Right ventricle myocardium superior (tissue), 1 donor: ENCODE measurements around the gene MT1F. TPM values are rescaled to one million over a fixed set of nuclear protein-coding genes. Genes with fewer than 3 reads are reported as not detected.
"Not testable (repeated sequence)": the region's sequence is repeated elsewhere in the genome, so short reads cannot be mapped to it uniquely, and the experiment has no call there.

ENCODE experiments used
- ATAC-seq: fragments of 200-7000 bp; cut with Tn5 transposase; one replicate; pipeline ENCODE4 v1.9.1; 2020; ENCODE audit warnings: mild to moderate bottlenecking; ENCODE audit not compliant: poor library complexity
- DNase-seq: peaks from one replicate; pipeline ENCODE4 v3.0.0-alpha.2; 2020
- intact Hi-C: fragments of 100-400 bp; cut with DNase I; formaldehyde crosslinking; loops from one replicate; pipeline ENCODE4 v1.11.2; 2022
- total RNA-seq: library from RNA; stranded (reverse); fragmentation: NEBNext Ultra II Directional; extraction: Animal tissue kit (Norgen Biotek cat#: 25700); gene quantifications from one replicate; pipeline ENCODE4 v1.2.1, GENCODE V29; 2021
- donor health status: DM: no; HTN: yes; CAD: no; lungs with severe emphysema.

MT1F gene
- total RNA-seq, 1 donor from 2014 or later, result 2.1 TPM

DNA sequence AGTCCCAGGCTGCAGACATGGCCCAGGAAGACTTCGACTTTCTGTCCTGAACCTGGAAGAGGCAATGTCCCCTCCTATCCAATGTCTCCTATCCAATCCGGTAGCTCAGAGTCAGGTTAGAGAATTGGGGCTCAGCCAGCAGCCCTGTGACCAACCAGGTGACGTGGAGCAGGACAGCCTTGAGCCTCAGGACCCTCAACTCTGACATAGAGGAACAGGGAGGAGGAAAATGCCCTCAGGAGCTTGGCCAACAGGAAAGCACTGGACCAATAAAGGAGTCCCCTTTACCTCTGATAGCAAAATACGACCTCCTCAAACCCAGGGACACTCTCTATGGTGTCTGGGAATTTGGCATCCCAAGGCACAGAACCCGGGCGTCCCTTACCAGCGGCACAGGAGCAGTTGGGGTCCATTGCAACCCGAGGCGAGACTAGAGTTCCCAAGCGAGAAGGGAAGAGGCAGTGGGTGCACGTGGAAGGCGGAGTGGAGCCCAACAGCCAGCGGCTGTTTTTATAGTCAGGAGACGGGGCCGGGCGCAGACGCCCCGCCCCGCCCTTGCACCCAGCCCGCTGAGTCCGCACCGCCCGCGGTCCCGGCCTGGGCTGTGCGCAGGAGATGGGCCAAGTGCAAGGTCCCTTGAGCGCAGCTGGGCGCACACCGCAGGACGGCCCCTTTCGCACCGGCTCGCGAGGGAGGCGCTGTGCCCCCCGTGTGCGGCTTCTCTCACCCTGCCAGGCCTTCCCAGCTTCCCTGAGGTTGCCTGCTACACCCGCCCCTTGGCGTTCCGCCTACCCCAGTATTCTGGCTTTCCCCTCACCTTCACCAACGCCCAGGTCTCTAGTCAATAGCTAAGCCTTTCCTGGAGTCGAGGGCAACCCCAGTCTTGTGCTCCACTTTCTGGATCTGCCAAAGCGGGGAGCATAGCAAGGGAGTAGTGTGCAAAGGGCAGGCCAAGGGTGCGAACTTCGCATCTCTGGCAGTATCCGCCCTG is 10.1 kb downstream of the MT1F start, which contains the start of gene MT1G:
Gene MT1G, minus strand, starts transcription at position 485 of the 991 bp plus-strand sequence. Its CDS starts 72 bp downstream, at position 413.
- intact Hi-C loops, result no loop called here
- DNase-seq, result peak; percentile 74
- ATAC-seq, result peak; percentile 93

DNA sequence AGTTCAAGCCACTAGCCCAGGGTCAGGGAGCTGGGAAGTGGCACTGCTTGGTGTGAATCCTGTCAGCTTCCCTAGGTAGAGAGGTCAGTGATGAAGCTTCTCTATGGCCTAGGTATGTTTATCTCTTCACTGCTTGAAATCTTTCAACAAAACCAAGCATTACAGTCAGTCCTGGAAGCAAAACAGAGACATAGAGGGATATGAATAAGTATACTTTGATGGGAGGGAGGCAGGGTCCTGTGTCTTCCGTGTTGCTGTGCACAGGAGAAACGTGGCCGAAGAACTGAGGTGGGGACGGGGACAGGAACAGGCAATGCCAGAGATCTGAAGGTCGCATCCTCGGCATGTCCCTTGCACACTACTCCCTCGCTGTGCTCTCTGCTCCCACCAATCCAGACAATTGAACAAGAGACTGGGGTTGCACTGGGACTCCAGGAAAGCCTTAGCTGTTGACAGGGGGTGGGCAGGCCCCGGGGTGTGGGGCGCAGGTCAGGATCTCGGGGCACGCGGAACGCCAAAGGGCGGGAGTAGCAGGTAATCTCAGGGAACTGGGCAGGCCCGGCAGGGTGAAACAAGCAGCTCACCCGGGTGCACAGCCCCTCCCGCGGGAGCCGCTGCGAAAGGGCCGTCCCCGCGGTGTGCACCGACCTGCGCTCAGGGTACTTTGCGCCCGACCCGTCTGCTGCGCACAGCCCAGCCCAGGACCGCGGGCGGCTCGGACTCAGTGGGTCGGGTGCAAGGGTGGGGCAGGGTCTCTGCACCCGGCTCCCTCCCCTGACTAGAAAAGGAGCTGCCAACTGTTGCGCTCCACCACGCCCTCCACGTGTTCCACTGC is 11.5 kb downstream of the MT1F start, which contains the start of gene MT1H:
Gene MT1H, plus strand, starts transcription at position 810 of the 835 bp plus-strand sequence. CDS start 71 bp downstream, outside the sequence.
- no peak for DNase-seq
- ATAC-seq, result peak; percentile 6
- intact Hi-C loops, result no loop called here

DNA sequence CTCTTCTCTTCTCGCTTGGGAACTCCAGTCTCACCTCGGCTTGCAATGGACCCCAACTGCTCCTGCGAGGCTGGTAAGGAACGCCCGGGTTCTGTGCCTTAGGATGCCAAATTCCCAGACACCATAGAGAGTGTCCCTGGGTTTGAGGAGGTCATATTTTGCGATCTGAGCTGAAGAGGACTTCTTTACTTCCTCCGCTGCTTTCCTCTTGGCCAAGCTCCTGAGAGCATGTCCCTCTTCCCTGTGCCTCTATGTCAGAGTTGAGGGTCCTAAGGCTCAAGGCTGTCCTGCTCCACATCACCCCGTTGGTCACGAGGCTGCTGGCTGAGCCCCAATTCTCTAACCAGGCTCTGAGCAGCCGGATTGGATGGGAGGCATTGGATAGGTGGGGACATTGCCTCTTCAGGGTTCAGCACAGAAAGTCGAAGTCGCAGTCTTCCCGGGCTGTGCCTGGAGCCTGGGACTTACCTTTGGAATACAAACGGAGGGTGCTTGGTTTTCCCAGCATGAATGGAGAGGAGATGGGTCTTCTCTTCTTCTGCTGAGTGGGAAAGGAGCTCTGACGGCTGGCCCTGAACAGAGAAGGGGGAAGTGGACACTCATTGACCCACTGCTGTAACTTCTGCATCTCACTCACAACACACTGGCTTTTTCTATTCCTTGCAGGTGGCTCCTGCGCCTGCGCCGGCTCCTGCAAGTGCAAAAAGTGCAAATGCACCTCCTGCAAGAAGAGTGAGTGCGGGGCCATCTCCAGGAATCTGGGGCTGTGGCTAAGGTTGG is 12.3 kb downstream of the MT1F start:
- ATAC-seq, result no peak
- DNase-seq, result no peak
- intact Hi-C loops, result no loop called here

DNA sequence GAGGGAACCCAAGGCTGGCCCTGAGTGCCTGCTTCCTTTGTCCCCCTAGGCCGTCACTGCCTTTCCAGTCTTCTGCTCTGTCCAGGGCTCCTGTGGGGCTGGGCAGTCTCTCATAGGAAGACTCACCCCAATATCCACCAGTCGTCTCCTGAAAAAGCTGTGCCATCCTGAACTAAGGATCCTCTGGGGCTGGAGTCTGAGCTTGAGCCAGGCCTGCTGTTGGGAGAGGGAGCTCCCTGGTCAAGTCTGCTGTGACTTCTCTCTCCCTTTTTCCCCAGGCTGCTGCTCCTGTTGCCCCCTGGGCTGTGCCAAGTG is 12.8 kb downstream of the MT1F start:
- ATAC-seq (no peak), DNase-seq (no peak)
- intact Hi-C loops, result no loop called here

DNA sequence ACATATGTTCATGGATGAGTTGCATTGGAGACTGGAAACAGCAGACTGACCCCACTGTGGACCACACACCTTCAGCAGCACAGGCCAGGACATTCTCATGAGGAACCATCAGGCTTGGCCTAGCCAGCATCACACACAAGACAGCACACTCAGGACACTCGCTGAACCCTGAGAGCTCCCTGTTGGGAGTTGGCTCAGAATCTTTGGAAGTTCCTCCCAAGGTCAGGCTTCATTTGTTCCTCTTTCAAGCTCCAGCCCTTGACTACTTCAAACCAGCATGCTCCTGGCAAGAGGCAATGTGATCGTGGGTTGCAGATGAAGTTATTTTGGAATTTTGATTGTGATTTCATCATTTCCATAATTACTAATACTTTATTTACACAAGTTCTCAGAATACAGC is 13.9 kb downstream of the MT1F start:
- not testable (repeated sequence) for DNase-seq, ATAC-seq
- intact Hi-C loops, result loop anchor here (2.0 kb wide), 1 partner anchor 31 kb away; no protein-coding TSS in a partner anchor

DNA sequence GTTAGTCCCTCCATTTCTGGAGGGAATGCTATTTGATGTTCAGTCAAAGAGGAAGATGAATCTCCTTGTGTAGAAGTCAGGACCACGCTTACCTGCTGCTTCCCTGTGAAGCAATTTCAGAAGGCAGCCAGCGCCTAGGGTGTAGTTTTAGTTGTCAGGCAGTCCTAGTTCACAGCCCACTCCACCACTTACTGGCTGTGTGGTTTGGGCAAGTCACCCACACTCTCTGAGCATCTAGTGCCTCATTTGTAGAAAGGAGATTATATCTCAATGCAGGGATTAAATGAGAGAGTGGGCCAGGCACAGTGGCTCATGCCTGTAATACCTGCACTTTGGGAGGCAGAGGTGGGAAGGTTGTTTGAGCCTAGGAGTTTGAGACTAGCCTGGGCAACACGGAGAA is 14.4 kb downstream of the MT1F start:
- intact Hi-C loops, result loop anchor here (2.0 kb wide), 1 partner anchor 31 kb away; no protein-coding TSS in a partner anchor
- not testable (repeated sequence) for DNase-seq, ATAC-seq

DNA sequence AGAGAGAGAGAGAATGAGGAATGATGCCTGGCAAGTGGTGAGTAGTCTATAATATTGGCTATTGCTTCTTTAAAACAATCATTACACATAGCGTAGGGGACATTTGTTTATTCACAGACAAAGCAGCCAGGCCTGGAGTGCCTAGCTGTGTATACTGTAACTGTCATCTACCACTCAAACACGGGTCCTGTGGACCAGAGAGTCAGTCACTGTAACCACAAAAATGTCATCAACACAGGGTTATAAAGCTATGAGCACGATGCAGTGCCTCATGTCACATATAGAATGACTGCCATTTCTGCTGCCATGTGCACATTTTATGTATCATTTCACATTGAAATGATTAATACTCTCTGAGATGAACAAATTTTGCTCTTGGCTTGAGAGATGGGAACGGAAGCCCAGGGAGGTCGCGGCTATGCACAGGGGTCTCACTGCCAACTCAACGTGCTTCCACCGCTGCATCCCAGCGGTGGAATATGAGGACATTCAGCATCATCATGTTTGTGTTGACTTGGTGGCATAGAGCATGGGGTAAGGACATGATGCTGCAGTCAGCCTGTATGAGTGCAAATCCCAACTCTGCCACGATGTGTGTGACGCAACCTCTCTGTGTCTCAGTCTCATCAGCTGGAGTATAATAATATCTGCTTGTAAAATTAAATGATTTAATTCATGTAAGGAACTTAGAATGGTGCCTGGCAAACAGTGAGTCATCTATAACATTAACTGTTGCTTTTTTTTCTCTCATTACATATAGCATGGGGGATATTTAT is 15.2 kb downstream of the MT1F start:
- no peak for DNase-seq

DNA sequence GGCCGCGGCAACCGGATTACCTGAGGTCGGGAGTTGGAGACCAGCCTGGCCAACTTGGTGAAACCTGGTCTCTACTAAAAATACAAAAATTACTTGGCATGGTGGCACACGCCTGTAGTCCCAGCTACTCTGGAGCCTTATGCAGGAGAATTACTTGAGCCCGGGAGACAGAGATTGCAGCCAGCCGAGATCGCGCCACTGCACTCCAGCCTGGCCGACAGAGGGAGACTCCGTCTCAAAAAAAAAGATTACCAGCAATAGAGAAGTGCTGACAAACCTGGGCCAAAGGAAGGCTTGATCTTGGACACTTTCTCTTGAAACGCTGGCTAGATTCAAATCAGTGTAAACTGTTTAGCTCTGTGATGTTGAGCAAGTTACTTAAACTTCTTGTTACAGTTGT is 16.2 kb downstream of the MT1F start:
- DNase-seq (no peak), ATAC-seq (peak; percentile 55)
- intact Hi-C loops, result loop anchor here (2.0 kb wide), 1 partner anchor 29 kb away; no protein-coding TSS in a partner anchor

More for the DNA sequence above, 15.2 kb downstream of the MT1F start:
- intact Hi-C loops, result loop anchor here (2.0 kb wide), 1 partner anchor 30 kb away; no protein-coding TSS in a partner anchor
- no peak for ATAC-seq

DNA sequence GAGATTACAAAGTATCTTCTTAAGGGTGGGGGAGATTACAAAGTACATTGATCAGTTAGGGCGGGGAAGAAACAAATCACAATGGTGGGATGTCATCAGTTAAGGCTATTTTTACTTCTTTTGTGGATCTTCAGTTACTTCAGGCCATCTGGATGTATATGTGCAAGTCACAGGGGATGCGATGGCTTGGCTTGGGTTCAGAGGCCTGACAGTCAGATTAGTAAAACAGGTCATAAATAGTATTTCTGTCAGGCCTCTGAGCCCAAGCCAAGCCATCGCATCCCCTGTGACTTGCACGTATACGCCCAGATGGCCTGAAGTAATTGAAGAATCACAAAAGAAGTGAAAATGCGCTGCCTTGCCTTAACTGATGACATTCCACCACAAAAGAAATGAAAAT is 16.8 kb downstream of the MT1F start:
- intact Hi-C loops, DNase-seq, ATAC-seq: not testable (repeated sequence)

DNA sequence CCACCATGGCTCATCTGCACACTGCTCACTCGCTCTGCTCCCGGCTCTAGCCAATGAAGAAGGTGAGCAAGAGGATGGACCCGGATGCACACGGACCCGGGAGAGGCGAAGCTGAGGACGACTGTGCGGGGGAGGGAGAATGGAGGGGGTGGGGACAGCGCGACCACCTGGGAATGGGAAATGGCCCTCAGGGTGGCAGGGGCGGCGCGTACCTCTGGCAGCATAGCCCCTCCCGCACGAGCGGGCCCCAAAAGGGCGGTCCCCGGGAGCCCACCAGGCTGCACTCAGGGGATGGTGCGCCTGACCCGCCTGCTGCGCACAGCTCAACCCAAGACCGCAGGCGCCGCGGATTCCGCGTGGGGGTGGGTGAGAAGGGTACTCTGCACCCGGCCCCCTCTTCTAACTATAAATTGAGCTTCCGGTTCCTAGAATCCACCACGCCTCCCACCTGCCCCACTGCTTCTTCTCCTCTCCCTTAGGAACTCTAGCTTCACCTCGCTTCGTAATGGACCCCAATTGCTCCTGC is 18.0 kb downstream of the MT1F start:
- intact Hi-C loops, result no loop called here
- DNase-seq (no peak), ATAC-seq (no peak)

DNA sequence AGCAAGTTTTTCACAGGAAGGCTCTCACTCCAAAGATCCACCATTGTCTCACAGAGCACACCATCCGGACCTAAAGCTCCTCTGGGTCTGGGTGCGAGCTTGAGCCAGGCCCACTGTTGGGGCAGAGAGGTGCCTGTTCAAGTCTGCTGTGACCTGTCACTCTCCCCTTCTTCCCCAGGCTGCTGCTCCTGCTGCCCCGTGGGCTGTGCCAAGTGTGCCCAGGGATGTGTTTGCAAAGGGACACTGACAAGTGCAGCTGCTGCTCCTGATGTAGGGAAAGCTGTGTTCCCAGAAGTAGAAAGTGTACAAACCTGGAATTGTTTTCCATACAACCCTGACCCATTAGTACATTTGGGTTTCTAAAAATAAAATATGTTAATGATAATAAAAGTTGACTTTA is 19.7 kb downstream of the MT1F start:
- intact Hi-C loops, result no loop called here
- no peak for ATAC-seq

DNA sequence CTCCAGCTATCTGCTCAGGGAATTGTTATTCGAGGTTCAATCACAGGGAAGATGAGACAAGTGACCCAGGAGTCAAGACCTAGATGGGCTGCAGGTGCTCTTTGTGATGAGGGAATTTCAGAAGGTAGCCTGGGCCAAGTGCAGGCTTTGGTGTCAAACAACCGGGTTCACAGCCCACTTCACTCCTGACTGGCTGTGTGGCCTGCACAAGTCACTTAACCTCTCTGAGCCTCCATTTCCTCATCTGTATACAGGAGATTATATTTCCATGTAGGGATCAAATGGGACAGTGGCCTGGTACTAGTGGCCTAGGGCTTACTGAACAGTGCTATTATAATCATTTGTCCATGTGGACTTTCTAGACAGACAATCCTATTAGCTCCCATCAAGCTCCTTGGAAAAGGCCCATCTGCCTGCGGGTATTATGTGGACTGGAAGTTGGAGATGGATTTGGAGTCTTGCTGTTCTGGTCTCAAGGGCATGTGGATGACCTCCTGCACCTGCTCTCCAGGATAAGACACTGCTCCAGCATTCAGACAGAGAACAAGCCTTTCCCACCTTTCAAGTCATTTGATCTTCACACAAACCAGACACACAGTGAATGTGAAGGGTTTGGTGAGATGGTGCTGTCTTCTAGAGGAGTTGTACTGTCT is 21.4 kb downstream of the MT1F start:
- DNase-seq (no peak), ATAC-seq (no peak)
- intact Hi-C loops, result no loop called here

More for the DNA sequence above, 19.7 kb downstream of the MT1F start:
- no peak for DNase-seq

DNA sequence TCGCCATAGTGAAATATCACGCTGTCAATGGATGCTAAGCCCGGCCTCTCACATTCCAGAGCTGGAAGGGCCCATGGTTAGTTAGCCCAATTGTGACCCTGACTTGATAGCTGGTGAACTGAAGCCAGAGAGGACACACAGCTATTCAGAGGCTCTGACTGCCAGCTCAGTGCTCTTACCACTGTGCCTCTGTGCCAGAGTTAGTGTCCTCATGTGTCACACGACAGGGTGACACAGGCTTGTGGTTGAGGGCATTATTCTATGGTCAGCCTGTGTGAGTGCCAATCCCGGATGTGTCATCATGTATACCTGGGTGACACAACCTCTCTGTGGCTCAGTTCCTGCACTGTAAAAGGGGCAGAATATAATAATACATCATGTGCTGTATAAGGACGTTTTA is 22.1 kb downstream of the MT1F start:
- ATAC-seq (peak; percentile 49), DNase-seq (no peak)
- intact Hi-C loops, result no loop called here

DNA sequence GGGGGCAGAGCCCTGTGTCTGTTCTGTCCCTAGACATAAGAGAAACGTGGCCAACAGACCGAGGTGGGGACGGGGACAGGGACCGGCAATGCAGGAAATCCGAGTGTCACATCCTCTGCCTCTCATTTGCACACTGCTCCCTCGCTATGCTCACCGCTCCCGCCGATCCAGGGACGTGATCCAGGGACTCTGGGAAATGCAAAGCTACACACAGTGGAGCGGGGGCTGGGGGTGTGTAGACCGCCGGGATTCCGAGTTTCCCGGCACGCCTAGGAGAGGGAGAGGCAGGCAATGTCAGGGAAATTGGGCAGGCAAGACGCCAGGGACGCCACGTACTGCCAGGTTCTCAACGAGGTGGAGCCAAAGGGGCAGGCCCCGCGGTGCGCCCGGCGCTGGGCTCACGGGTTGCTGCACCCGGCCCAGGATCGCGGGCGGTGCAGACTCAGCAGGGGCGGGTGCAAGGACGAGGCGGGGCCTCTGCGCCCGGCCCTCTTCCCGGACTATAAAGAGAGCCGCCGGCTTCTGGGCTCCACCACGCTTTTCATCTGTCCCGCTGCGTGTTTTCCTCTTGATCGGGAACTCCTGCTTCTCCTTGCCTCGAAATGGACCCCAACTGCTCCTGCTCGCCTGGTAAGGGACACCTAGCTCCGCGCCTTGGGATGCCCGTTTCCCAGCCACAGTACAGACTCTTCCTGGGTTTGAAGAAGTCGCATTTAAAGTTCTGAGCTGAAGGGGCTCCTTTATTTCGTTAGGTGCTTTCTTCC is 24.4 kb downstream of the MT1F start, which contains the start of gene MT1X:
Gene MT1X, plus strand, starts transcription at position 532 of the 764 bp plus-strand sequence. Its CDS starts 71 bp downstream, at position 603.
- ATAC-seq, result peak; percentile 95
- intact Hi-C loops, result loop anchor here (2.0 kb wide), 1 partner anchor 73 kb away; the partner anchor contains the start of gene MT2A
- DNase-seq, result peak; percentile 97

DNA sequence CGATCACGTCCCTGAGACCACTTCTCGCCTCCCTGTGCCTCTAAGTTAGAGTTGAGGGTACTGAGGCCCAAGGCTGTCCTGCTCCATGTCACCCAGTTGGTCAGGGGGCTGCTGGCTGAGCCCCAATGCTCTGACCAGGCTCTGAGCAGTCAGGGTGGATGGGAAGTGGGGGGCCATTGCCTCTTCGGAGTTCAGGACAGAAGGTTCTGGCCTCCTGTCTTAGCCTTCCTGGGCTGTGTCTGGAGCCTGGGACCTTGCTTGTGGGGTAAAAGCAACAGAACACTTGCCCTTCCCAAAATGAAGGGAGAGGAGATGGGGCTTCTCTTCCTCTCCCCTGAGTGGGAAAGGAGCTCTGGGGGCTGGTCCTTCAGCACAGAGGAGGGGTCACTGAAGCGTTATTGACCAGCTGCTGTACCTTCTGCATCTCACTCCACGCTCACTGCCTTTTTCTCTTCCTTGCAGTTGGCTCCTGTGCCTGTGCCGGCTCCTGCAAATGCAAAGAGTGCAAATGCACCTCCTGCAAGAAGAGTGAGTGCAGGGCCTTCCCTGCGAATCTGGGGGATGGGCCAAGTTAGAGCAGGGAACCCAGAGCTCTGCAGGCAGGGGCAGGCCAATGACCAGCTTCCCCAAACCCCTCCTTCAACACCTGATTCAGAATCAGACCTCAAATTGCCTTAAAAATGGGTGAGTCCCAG is 25.1 kb downstream of the MT1F start:
- intact Hi-C loops, result loop anchor here (2.0 kb wide), 1 partner anchor 74 kb away; the partner anchor contains the start of gene MT2A
- no peak for DNase-seq
- ATAC-seq, result no peak
